Renal pelvis (tissue), 4 donors: ENCODE data around the gene TREH. TPM values are rescaled to one million over a fixed set of nuclear protein-coding genes. Genes with fewer than 3 reads are reported as not detected.
"Not testable (repeated sequence)": the region's sequence is repeated elsewhere in the genome, so short reads cannot be mapped to it uniquely, and the experiment has no call there.

Source experiments
- DNase-seq: peaks from one replicate; pipeline ENCODE4 v3.0.0-alpha.2; 2013
- polyA plus RNA-seq, 3 donors: library from polyadenylated mRNA; unstranded; fragments of 120-200 nt; gene quantifications; one replicate each; pipeline ENCODE4 v1.2.1, GENCODE V29; 2013; ENCODE audit not compliant: insufficient read length in 3 of 3

TREH gene
- polyA plus RNA-seq, 3 donors = 0.41 to 3.0 (median 2.6) TPM

GRCh38 chr11:118699506-118700220 lies 20.2 kb upstream of the TREH start:
- DNase-seq = no peak

DNA sequence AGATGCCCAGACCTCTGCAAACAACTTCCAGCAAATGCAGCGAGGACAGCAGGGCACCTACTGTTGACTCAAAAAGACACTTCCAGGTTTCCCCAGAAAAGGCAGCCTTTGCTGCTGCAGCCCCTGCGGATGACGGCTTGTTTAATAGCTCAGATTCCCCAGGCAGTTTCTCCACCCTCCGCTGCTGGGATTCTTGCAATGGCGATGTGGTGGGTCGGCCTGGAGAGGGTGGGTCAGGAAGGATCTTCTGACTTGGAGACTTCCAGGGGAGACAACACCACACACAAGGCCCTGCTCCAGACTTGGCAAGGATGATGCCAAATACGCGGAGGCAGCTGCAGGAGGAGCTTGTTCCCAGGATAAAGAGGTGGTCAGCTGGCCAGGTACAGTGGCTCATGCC lies 17.9 kb upstream of the TREH start:
- no peak for DNase-seq

DNA sequence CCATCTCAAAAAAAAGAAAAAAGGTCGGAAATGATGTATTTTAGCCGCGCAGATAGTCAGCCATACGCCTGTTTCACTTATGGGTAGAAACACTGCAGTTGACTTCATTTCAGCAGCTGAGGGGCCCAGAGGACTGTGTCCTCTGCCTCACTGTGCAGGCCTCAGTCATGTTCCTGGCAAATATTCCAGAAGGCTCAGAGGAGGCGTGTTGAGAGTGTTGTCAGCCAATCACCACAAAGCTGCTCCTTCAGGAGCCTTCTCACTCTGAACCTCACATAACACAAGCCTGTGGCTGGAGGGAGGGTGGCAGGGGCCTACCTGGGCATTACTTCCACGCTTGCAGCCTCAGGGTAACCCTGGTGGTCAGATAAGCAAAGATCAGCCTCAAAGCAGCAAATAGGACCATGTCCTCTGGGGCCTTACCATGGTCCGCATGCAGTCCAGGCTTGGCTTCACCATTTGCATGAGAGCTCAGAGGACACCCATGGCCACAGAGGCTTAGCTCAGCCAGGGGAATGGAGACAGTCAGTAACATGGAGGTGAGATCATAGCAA lies 17.3 kb upstream of the TREH start:
- DNase-seq = no peak

DNA sequence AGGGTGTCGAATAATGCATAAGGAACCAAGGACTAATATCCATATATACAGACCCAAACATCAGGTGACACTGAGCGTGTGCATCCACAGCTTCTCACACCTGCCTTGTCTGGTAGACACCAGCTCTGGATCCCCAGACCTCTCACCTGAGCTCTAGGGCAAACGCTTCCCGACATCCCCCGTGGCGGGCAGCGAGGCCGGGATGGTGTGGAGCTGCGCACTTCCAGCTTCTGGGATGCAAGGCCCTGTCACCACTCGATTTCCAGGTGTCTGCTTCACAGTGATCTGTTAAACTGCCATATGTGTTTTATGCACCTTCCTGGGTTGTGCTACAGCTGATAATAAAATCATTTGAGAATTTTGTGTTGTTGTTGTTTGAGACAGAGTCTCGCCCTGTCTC lies 15.3 kb upstream of the TREH start:
- no peak for DNase-seq

DNA sequence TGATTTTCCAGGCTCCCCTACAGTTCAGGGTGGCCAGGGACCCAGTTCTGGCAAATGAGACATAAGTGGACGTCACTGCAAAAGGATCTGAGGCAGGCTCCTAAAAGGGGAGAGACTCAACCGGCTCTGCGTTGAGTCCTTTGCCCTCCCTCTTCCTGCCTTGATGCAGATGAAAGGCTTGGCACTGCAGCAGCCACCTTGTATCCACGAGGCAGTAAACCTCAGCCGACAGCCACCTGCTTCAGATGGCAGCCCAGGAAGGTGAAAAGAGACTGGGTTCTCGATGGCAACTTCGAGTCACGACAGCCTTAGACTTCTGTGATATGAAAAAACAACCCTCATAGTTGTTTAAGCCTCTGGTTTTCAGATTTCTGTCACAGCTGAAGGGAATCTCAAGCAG lies 14.7 kb upstream of the TREH start:
- no peak for DNase-seq

GRCh38 chr11:118691926-118692830 lies 12.7 kb upstream of the TREH start:
- DNase-seq = no peak

GRCh38 chr11:118690553-118691304 lies 11.3 kb upstream of the TREH start:
- DNase-seq = no peak

DNA sequence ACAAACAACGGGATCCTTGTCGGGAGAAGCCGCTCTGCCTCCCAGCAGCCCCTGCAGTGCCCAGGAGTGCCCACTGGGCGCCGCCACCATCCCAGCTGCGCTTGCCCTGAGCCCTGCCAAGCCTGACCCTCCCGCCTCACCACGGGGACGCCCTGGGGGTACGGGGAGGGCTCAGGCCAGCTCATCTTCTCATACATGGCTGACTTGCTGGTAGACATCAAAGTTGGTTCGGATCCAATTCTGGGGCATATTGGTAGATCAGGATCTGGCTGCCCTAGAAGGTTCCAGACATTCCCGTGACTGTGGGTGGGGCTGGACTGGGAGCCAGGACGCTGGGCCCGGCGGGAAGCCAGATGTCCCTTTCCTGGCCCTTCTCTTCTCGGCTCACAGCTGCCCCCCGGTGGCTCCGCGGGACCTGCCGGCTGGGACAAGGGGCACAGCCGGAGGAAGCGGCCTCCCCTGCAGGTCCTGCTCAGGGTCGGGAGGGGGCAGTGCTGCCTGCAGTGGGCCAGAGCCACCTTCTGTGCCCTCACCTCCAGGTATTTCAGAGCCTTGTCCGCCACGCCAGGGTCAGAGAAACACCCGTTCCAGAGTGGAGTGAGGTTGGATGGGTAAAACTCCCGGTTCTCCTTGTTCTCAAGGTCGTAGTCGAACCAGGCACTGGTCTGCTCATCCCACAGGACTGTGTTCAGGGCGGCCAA lies 10.6 kb upstream of the TREH start:
- peak; percentile 93 for DNase-seq

- DNase-seq = no peak
These were observed 10.0 kb upstream of the TREH start for GRCh38 chr11:118689503-118689851.

DNA sequence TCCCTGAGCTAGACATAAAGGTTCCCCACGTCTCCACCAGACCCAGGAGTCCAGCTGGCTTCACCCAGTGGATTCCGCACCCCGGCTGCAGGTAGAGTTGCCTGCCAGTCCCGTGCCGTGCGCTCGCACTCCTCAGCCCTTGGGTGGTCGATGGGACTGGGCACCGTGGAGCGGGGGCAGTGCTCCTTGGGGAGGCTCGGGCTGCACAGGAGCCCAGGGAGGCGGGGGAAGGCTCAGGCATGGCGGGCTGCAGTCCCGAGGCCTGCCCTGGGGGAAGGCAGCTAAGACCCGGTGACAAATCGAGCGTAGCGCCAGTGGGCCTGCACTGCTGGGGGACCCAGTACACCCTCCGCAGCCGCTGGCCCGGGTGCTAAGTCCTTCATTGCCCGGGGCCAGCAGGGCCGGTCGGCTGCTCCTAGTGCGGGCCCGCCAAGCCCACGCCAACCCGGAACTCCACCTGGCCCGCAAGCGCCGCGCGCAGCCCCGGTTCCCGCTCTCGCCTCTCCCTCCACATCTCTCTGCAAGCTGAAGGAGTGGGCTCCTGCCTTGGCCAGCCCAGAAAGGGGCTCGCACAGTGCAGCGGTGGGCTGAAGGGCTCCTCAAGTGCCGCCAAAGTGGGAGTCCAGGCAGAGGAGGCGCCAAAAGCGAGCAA lies 9.5 kb upstream of the TREH start:
- no peak for DNase-seq

- not testable (repeated sequence) for DNase-seq
These were observed 8.9 kb upstream of the TREH start for GRCh38 chr11:118688339-118688738.

DNA sequence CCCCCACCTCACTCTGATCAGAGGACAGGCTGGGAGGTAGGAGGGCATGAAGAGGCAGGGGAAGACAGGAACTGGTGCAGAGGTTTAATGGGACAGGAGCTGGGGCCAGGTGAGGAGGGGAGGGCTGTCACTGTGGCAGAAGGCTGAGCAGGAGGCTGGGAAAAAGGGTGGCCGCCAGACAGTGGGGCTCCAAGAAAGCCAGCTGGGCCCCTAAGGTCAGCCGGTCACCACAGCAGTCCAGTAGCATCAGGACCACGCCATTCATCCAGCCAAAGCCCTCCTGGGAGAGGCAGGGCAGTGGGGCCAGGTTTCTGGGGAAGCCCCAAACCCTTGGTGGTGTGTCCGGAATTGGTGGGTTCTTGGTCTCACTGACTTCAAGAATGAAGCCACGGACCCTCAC lies 8.5 kb upstream of the TREH start:
- no peak for DNase-seq

DNA sequence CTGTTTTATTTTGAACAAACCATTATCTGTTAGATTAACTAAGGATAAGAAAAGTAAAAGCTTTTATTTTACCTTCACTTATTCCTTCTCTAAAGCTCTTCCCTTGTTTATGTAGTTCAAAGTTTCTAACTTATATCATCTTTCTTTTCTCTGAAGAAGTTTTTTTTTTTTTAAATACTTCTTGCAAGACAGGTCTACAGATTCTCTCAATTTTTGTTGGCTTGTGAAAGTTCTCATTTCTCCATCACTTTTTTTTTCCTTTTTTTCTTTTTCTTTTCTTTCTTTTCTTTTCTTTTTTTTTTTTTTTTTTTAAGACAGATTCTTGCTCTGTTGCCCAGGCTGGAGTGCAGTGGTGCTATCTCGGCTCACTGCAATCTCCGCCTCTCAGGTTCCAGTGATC lies 4.7 kb upstream of the TREH start:
- DNase-seq = no peak

- DNase-seq = not testable (repeated sequence)
These were observed 3.5 kb upstream of the TREH start for GRCh38 chr11:118682939-118683338.

GRCh38 chr11:118682372-118682771 lies 2.9 kb upstream of the TREH start:
- no peak for DNase-seq

DNA sequence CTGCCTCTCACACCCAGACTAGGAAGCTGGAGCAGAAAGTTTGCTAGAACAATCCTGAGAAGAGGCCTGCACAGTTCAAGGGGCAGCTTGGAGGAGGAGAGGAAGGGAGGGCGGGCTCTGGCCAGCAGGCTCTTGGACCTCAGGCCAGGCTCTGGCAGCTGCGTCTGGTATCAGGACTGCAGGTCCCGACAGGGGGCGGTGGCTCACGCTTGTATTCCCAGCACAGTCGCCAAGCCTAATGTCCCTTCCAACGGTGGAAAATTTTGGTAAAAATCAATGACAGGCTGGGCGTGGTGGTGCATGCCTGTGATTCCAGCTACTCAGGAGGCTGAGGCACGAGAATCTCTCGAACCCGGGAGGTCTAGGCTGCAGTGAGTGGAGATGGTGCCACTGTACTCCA lies 542 bp downstream of the TREH start:
- DNase-seq = not testable (repeated sequence)

DNA sequence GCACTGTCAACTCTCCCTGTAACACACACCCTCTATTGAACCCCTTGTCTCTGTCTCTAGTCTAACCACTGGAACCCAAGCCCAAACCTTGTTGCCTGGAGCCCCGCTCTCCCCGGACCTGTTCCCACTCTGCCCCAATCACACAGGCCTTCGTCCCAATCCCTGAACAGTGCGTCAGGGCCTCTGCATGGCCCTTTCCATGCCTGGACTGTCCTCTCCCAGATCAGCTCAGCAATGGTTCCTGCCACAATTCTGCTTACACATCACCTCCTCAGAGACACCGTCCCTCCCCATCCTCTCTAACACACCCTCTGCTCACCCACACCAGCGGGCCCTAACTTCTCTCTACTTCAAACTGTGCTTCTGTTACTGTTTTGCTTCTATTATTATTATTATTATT lies 1.5 kb downstream of the TREH start:
- no peak for DNase-seq

GRCh38 chr11:118674082-118674435 lies 5.4 kb downstream of the TREH start:
- DNase-seq = no peak

GRCh38 chr11:118673361-118674081 lies 5.9 kb downstream of the TREH start:
- DNase-seq = no peak

GRCh38 chr11:118672846-118673245 lies 6.6 kb downstream of the TREH start:
- no peak for DNase-seq

GRCh38 chr11:118671254-118671653 lies 8.2 kb downstream of the TREH start:
- DNase-seq = no peak
